Left ventricle myocardium superior (tissue), 1 donor: ENCODE measurements around the gene FBXL17. TPM values are rescaled to one million over a fixed set of nuclear protein-coding genes. Genes with fewer than 3 reads are reported as not detected.
"Not testable (repeated sequence)": the region's sequence is repeated elsewhere in the genome, so short reads cannot be mapped to it uniquely, and the experiment has no call there.

Experiments used
- ATAC-seq: fragments of 200-7000 bp; cut with Tn5 transposase; one replicate; pipeline ENCODE4 v1.9.1; 2020; ENCODE audit warnings: mild to moderate bottlenecking, moderate library complexity
- DNase-seq: peaks from one replicate; pipeline ENCODE4 v3.0.0-alpha.2; 2020
- intact Hi-C: fragments of 100-400 bp; cut with micrococcal nuclease; formaldehyde crosslinking; loops from one replicate; pipeline ENCODE4 v1.11.0; 2022
- total RNA-seq: library from RNA; stranded (reverse); fragmentation: NEBNext Ultra II Directional; extraction: Animal tissue kit (Norgen Biotek cat#: 25700); gene quantifications from one replicate; pipeline ENCODE4 v1.2.1, GENCODE V29; 2021
- donor health status: DM: no; HTN: yes; CAD: no; lungs with severe emphysema.

Gene FBXL17
- total RNA-seq, 1 donor from 2014 or later: 45.1 TPM

GRCh38 chr5:108212775-108213346 lies 169.0 kb downstream of the FBXL17 start:
- intact Hi-C loops: no loop called here
- DNase-seq: no peak
- no peak for ATAC-seq

GRCh38 chr5:108206707-108207106 lies 175.2 kb downstream of the FBXL17 start:
- intact Hi-C loops: no loop called here
- DNase-seq (no peak), ATAC-seq (no peak)

GRCh38 chr5:108201721-108202120 lies 180.2 kb downstream of the FBXL17 start:
- DNase-seq (no peak), ATAC-seq (no peak)
- intact Hi-C loops: no loop called here

GRCh38 chr5:108196276-108196675 lies 185.6 kb downstream of the FBXL17 start:
- DNase-seq (no peak), ATAC-seq (peak; percentile 51)

GRCh38 chr5:108193021-108193795 lies 188.7 kb downstream of the FBXL17 start:
- DNase-seq: no peak
- intact Hi-C loops: no loop called here
- ATAC-seq: no peak

More at GRCh38 chr5:108196276-108196675, 185.6 kb downstream of the FBXL17 start:
- intact Hi-C loops: no loop called here

- intact Hi-C loops: no loop called here
- ATAC-seq (no peak), DNase-seq (no peak)
Observed at GRCh38 chr5:108184940-108185339, 197.0 kb downstream of the FBXL17 start.

- DNase-seq (no peak), ATAC-seq (no peak)
- intact Hi-C loops: no loop called here
Observed at GRCh38 chr5:108181975-108182374, 199.9 kb downstream of the FBXL17 start.

GRCh38 chr5:108174286-108174685 lies 207.6 kb downstream of the FBXL17 start:
- intact Hi-C loops: no loop called here
- no peak for DNase-seq
- ATAC-seq: no peak

GRCh38 chr5:108171759-108172158 lies 210.1 kb downstream of the FBXL17 start:
- intact Hi-C loops: no loop called here
- ATAC-seq (no peak), DNase-seq (no peak)

- intact Hi-C loops: no loop called here
- ATAC-seq (peak; percentile 29), DNase-seq (no peak)
Observed at GRCh38 chr5:108168915-108169314, 213.0 kb downstream of the FBXL17 start.

GRCh38 chr5:108167174-108167573 lies 214.7 kb downstream of the FBXL17 start:
- intact Hi-C loops: no loop called here
- ATAC-seq (no peak), DNase-seq (no peak)

- ATAC-seq (no peak), DNase-seq (no peak)
- intact Hi-C loops: no loop called here
Observed at GRCh38 chr5:108164574-108164973, 217.3 kb downstream of the FBXL17 start.

- ATAC-seq, intact Hi-C loops: not testable (repeated sequence)
Observed at GRCh38 chr5:108152854-108153253, 229.0 kb downstream of the FBXL17 start.

GRCh38 chr5:108149369-108149768 lies 232.5 kb downstream of the FBXL17 start:
- intact Hi-C loops: loop anchor here (10.0 kb wide), 1 partner anchor 195 kb away; no protein-coding TSS in a partner anchor
- DNase-seq: no peak
- ATAC-seq: peak; percentile 52

More at GRCh38 chr5:108152854-108153253, 229.0 kb downstream of the FBXL17 start:
- DNase-seq: not testable (repeated sequence)

- intact Hi-C loops: loop anchor here (10.0 kb wide), 1 partner anchor 196 kb away; no protein-coding TSS in a partner anchor
- ATAC-seq (peak; percentile 71), DNase-seq (no peak)
Observed at GRCh38 chr5:108148715-108149139, 233.2 kb downstream of the FBXL17 start.

GRCh38 chr5:108146222-108146621 lies 235.7 kb downstream of the FBXL17 start:
- intact Hi-C loops: loop anchor here (10.0 kb wide), 1 partner anchor 199 kb away; no protein-coding TSS in a partner anchor
- ATAC-seq (no peak), DNase-seq (no peak)

GRCh38 chr5:108145351-108145750 lies 236.5 kb downstream of the FBXL17 start:
- DNase-seq (no peak), ATAC-seq (no peak)
- intact Hi-C loops: loop anchor here (10.0 kb wide), 1 partner anchor 199 kb away; no protein-coding TSS in a partner anchor

GRCh38 chr5:108144332-108144731 lies 237.6 kb downstream of the FBXL17 start:
- intact Hi-C loops: loop anchor here (10.0 kb wide), 1 partner anchor 200 kb away; no protein-coding TSS in a partner anchor
- DNase-seq: no peak

GRCh38 chr5:108143581-108143980 lies 238.3 kb downstream of the FBXL17 start:
- no peak for DNase-seq
- ATAC-seq: no peak
- intact Hi-C loops: loop anchor here (10.0 kb wide), 1 partner anchor 201 kb away; no protein-coding TSS in a partner anchor

More at GRCh38 chr5:108144332-108144731, 237.6 kb downstream of the FBXL17 start:
- ATAC-seq: no peak

- ATAC-seq (no peak), DNase-seq (no peak)
- intact Hi-C loops: loop anchor here (10.0 kb wide), 1 partner anchor 203 kb away; no protein-coding TSS in a partner anchor
Observed at GRCh38 chr5:108141676-108142075, 240.2 kb downstream of the FBXL17 start.
